GM18511 (cell line): ENCODE data around the gene HSPA1A.
A peak's percentile ranks its signal among the peaks of the same experiment; 100 is the strongest.
"Not testable (repeated sequence)": the region's sequence is repeated elsewhere in the genome, so short reads cannot be mapped to it uniquely, and the experiment has no call there.

Experiments used
- ATAC-seq: cut with Tn5 transposase; IDR thresholded peaks from one replicate; pipeline ENCODE4 v1.9.1; 2021; ENCODE audit warnings: mild to moderate bottlenecking, moderate library complexity; ENCODE audit not compliant: unreplicated experiment

The HSPA1A gene

GRCh38 chr6:31861150-31861549 is 45.8 kb downstream of the HSPA1A start:
- ATAC-seq: no peak

DNA sequence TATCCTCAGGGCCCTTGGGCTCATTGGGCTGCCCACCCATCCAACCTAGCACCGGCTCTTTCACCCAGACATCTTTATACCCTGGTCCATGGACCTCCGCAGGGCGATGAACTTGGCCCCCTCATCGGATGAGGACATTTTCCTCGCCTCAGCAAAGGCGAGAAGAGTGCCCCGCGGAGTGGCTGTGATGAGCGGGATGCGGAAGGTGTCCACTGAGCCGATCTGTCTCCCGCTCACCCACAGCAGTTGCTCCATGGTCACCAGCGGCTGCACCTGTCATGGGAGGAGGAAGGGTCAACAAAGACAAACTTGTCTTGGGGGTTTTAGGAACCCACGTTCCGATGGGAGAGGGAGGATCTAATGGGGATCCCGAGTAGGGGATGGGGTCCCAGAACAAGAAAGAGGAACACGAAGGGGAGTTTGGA is 46.6 kb downstream of the HSPA1A start:
- no peak for ATAC-seq

- peak; percentile 94 for ATAC-seq
Observed at GRCh38 chr6:31862344-31863235, 47.2 kb downstream of the HSPA1A start, which contains the start of gene NEU1. NEU1 (minus strand) TSS chr6:31862821; CDS start chr6:31862776, 45 bp downstream.

DNA sequence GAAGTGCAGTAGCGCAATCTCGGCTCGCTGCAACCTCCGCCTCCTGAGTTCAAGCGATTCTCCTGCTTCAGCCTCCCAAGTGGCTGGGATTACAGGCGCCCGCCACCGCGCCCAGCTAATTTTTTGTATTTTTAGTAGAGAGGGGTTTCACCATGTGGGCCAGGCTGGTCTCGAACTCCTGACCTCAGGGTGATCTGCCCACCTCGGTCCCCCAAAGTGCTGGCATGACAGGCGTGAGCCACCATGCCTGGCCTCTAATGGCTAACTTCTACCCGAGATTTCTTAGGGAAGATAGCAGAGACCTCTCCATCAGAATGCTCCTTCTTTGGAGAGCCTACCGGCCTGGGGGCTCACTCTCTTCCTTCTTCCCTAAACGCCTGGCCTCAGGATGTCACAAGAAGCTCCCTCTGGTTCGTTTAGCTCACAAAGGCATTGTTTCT is 48.8 kb downstream of the HSPA1A start:
- not testable (repeated sequence) for ATAC-seq

DNA sequence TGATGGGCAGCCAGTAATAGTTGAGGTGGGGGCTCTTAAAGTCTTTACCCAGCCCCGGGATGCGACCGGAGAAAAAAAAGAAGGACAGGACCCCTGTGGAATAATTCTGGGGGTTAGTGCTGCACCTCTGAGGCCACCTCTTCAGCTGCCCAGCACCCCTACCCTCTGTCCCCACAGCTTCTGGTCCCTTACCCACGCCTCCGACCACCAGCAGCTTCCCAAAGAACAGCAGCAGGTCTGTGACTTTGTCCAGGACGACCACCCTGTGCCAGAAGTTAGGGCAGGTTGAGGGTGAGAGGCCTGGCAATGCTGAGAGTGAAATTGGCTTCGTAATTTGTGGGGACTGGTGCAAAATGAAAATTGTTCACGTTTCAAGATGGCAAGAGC is 49.5 kb downstream of the HSPA1A start:
- no peak for ATAC-seq

DNA sequence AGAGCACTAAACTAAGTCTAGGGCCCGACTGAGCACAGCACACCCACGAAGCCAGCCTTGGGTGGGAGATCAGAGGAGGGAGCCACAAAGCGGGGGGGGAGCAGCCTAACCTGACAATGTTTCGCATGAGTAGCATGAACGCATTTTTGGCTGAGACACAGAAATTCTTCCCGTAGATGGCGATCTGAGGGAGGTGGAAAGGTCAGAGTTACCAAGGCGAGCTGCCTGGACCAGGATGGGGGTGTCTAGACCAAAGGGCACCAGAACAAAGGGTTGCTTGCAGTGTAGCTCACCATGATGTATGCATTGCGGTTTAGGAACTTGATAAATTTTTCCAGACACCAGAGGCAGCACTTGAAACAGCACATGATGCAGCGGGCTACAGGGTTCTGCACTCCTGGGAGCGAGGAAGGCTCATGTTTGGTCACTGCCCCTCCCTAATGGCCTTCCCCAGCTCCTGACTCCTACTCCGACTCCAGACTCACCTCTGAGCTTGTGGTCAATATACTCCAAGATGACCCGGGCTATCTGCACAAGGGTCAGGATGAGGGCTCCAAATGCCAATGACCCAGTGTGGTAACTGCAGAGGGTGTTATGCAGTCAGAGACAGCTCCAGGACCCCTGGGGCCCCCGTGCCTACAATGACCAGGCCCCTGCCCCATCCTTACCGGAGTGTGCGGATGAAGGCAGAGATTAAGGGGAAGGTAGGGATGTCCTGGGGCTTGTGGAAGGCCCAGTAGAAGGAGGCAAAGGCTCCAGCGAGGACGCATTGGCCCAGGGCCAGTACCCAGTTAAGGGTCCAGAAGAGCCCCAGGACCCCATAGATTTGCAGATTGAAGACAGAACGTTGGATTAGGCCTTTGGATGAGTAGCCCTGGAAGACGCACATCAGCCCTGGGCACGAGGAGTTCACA is 50.1 kb downstream of the HSPA1A start:
- no peak for ATAC-seq
